ENCODE data around the gene TMED3.
A peak's percentile ranks its signal among the peaks of the same experiment; 100 is the strongest.
"Not testable (repeated sequence)": the region's sequence is repeated elsewhere in the genome, so short reads cannot be mapped to it uniquely, and the experiment has no call there.

TMED3 gene

GRCh38 chr15:79308874-79309273 lies 2.0 kb upstream of the TMED3 start:
- no peak for TF ChIP-seq CTCF (IDR thresholded peaks at IDR 0.05; ENCODE audit: insufficient read depth, missing control alignments)
- DNase-seq (ENCODE audit: insufficient read length, low spot score) (no peak), FAIRE-seq (no peak)

GRCh38 chr15:79310612-79310984 lies 314 bp upstream of the TMED3 start:
- DNase-seq (ENCODE audit: insufficient read length, low spot score), result peak; percentile 22
- TF ChIP-seq CTCF (IDR thresholded peaks at IDR 0.05; ENCODE audit: insufficient read depth, missing control alignments), result no peak
- FAIRE-seq, result no peak

GRCh38 chr15:79311901-79312553 lies 1.1 kb downstream of the TMED3 start:
- TF ChIP-seq CTCF (IDR thresholded peaks at IDR 0.05; ENCODE audit: insufficient read depth, missing control alignments), result no peak
- FAIRE-seq (no peak), DNase-seq (ENCODE audit: insufficient read length, low spot score) (no peak)

GRCh38 chr15:79314186-79314585 lies 3.3 kb downstream of the TMED3 start:
- DNase-seq (ENCODE audit: insufficient read length, low spot score), result no peak

GRCh38 chr15:79314811-79315210 lies 3.9 kb downstream of the TMED3 start:
- no peak for TF ChIP-seq CTCF (IDR thresholded peaks at IDR 0.05; ENCODE audit: insufficient read depth, missing control alignments)
- DNase-seq (ENCODE audit: insufficient read length, low spot score) (no peak), FAIRE-seq (no peak)

More at GRCh38 chr15:79314186-79314585, 3.3 kb downstream of the TMED3 start:
- no peak for FAIRE-seq
- TF ChIP-seq CTCF (IDR thresholded peaks at IDR 0.05; ENCODE audit: insufficient read depth, missing control alignments), result no peak

GRCh38 chr15:79315623-79316328 lies 4.9 kb downstream of the TMED3 start:
- FAIRE-seq, result no peak
- TF ChIP-seq CTCF (IDR thresholded peaks at IDR 0.05; ENCODE audit: insufficient read depth, missing control alignments), result no peak
- DNase-seq (ENCODE audit: insufficient read length, low spot score), result no peak

GRCh38 chr15:79316864-79317263 lies 6.0 kb downstream of the TMED3 start:
- no peak for FAIRE-seq
- DNase-seq (ENCODE audit: insufficient read length, low spot score), result no peak
- TF ChIP-seq CTCF (IDR thresholded peaks at IDR 0.05; ENCODE audit: insufficient read depth, missing control alignments), result no peak

- FAIRE-seq; DNase-seq (ENCODE audit: insufficient read length, low spot score): not testable (repeated sequence)
Observed at GRCh38 chr15:79319973-79320372, 9.1 kb downstream of the TMED3 start.
